OCI-LY7 (cell line): ENCODE results near the gene NAA10. TPM values are rescaled to one million over a fixed set of nuclear protein-coding genes. Genes with fewer than 3 reads are reported as not detected.

ENCODE experiments used
- BruUV-seq: library from RNA; stranded (reverse); fragments of 400-500 nt; replicated peaks from 2 replicates; lab custom pipeline; 2021; lab: Mats Ljungman, UMichigan
- CTCF ChIA-PET: fragments of 300-600 bp; sonication (Branson Sonifier 250); formaldehyde crosslinking; loops from one replicate; lab custom pipeline; 2022; ENCODE audit warnings: antibody characterized with exemption; ENCODE audit not compliant: unreplicated experiment; lab: Charles Lee
- POLR2A ChIA-PET: fragments of 300-600 bp; sonication (Branson Sonifier 250); formaldehyde crosslinking; loops from one replicate; lab custom pipeline; 2022; ENCODE audit warnings: antibody characterized with exemption; lab: Charles Lee
- DNase-seq: peaks from one replicate; pipeline ENCODE4 v3.0.0-alpha.2; 2015; ENCODE audit warnings: low spot score
- H2AFZ ChIP-seq: fragments of 200-600 bp; sonication (generic), shearing (Covaris generic); 2 replicates; pipeline ENCODE4 v1.6.1; 2014; ENCODE audit warnings: mild to moderate bottlenecking, antibody characterized with exemption, low read length, moderate library complexity
- H3K27ac ChIP-seq: fragments of 200-600 bp; sonication (generic); 2 replicates; pipeline ENCODE4 v1.5.1; 2014; ENCODE audit warnings: mixed run types, low read depth, mild to moderate bottlenecking, moderate library complexity, low read length, inconsistent platforms; ENCODE audit not compliant: poor library complexity, severe bottlenecking
- H3K36me3 ChIP-seq: fragments of 200-600 bp; sonication (generic); 2 replicates; pipeline ENCODE4 v1.6.1; 2014; ENCODE audit warnings: mild to moderate bottlenecking, antibody characterized with exemption, low read length, moderate library complexity, mixed read lengths; ENCODE audit not compliant: insufficient read depth
- H3K4me1 ChIP-seq: fragments of 200-600 bp; sonication (generic); 2 replicates; pipeline ENCODE4 v1.5.1; 2014; ENCODE audit warnings: mild to moderate bottlenecking, low read length; ENCODE audit not compliant: insufficient read depth, poor library complexity, severe bottlenecking
- H3K4me2 ChIP-seq: fragments of 200-600 bp; sonication (generic); 2 replicates; pipeline ENCODE4 v1.6.1; 2014; ENCODE audit warnings: mild to moderate bottlenecking, low read length
- H3K4me3 ChIP-seq: fragments of 200-600 bp; sonication (generic); 2 replicates; pipeline ENCODE4 v1.5.1; 2014; ENCODE audit warnings: mild to moderate bottlenecking, low read depth, low read length; ENCODE audit not compliant: poor library complexity, severe bottlenecking
- H3K79me2 ChIP-seq: fragments of 200-600 bp; sonication (generic); 2 replicates; pipeline ENCODE4 v1.6.1; 2016; ENCODE audit warnings: low read depth, mild to moderate bottlenecking, low read length, moderate library complexity, mixed read lengths; ENCODE audit not compliant: insufficient read depth
- H3K9me2 ChIP-seq: fragments of 200-600 bp; sonication (generic); 2 replicates; pipeline ENCODE4 v1.6.1; 2016; ENCODE audit warnings: mild to moderate bottlenecking, low read length, mixed read lengths; ENCODE audit not compliant: insufficient read depth
- H3K9me3 ChIP-seq: fragments of 200-600 bp; sonication (generic); 2 replicates; pipeline ENCODE4 v1.6.1; 2014; ENCODE audit warnings: mild to moderate bottlenecking, mixed run types, low read length, mixed read lengths
- H4K20me1 ChIP-seq: fragments of 200-600 bp; sonication (generic); 2 replicates; pipeline ENCODE4 v1.6.1; 2014; ENCODE audit warnings: mild to moderate bottlenecking, antibody characterized with exemption, low read length, moderate library complexity, mixed read lengths; ENCODE audit not compliant: insufficient read depth
- EZH2phosphoT487 ChIP-seq: fragments of 200-600 bp; sonication (generic); IDR thresholded peaks from 2 replicates; pipeline ENCODE4 v1.6.1; 2018; ENCODE audit warnings: low read depth, borderline replicate concordance, mild to moderate bottlenecking, mixed run types, antibody characterized with exemption, low read length, moderate library complexity, mixed read lengths
- intact Hi-C: fragments of 100-400 bp; cut with micrococcal nuclease; formaldehyde crosslinking; loops from one replicate; pipeline ENCODE4 v1.10.0; 2022; ENCODE audit not compliant: unreplicated experiment
- total RNA-seq, 2 experiments: library from RNA; depleted of rRNA in 1 of 2; stranded (reverse); fragments of >200 nt in 1 of 2; shearing (Covaris generic) in 1 of 2; gene quantifications; 2 replicates each; pipeline ENCODE4 v1.2.3, GENCODE V29; 2014 to 2022
- TF ChIP-seq, protein P1 (sequence below): fragments of 200-600 bp; sonication (generic); conservative IDR thresholded peaks from 2 replicates; pipeline ENCODE4 v1.5.1; 2014; ENCODE audit warnings: mild to moderate bottlenecking, antibody characterized with exemption, low read length, moderate library complexity, mixed read lengths

NAA10 gene
- total RNA-seq, 2 experiments from 2014 or later = 82.7 to 105 TPM

DNA sequence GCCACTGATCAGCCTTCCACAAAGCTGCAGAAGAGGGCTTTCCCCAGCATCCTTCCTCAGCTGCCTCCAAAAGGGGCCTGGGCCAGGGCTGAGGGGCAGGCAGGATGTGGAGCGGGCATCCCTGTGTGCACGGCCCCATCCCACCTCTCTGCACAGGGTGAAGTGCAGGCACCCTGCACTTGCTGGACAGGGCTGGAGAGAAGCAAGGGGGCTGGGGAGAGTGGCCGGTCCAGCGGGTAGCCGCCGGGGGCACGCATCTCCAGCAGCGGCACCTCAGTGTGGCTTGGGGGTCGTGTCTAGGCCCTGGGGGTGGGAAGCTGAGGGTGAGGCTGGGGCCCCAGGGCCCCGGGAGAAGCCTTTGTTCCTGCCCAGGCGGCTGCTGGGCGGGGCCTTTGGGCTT is 27.4 kb downstream of the NAA10 start:
- ChIA-PET POLR2A (no interaction called here), CTCF (no interaction called here)
- peaks cover 4% of the 10 kb centered on the region for H3K36me3 ChIP-seq
- no peaks in the 10 kb centered on the region for H3K9me3 ChIP-seq
- DNase-seq = no peak
- H3K4me2 ChIP-seq = no peak overlapping the region
- BruUV-seq = no TSS peak
- H3K79me2 ChIP-seq = no peaks in the 10 kb centered on the region
- TF ChIP-seq EZH2phosphoT487 = no peak
- TF ChIP-seq, protein P1, sequence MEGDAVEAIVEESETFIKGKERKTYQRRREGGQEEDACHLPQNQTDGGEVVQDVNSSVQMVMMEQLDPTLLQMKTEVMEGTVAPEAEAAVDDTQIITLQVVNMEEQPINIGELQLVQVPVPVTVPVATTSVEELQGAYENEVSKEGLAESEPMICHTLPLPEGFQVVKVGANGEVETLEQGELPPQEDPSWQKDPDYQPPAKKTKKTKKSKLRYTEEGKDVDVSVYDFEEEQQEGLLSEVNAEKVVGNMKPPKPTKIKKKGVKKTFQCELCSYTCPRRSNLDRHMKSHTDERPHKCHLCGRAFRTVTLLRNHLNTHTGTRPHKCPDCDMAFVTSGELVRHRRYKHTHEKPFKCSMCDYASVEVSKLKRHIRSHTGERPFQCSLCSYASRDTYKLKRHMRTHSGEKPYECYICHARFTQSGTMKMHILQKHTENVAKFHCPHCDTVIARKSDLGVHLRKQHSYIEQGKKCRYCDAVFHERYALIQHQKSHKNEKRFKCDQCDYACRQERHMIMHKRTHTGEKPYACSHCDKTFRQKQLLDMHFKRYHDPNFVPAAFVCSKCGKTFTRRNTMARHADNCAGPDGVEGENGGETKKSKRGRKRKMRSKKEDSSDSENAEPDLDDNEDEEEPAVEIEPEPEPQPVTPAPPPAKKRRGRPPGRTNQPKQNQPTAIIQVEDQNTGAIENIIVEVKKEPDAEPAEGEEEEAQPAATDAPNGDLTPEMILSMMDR = no peak
- no peak overlapping the region for H3K27ac ChIP-seq
- no peaks in the 10 kb centered on the region for H4K20me1 ChIP-seq
- H2AFZ ChIP-seq = no peak overlapping the region
- H3K4me1 ChIP-seq = peaks cover 20% of the 10 kb centered on the region
- H3K9me2 ChIP-seq = no peaks in the 10 kb centered on the region
- intact Hi-C loops = no loop called here
- no peak overlapping the region for H3K4me3 ChIP-seq

DNA sequence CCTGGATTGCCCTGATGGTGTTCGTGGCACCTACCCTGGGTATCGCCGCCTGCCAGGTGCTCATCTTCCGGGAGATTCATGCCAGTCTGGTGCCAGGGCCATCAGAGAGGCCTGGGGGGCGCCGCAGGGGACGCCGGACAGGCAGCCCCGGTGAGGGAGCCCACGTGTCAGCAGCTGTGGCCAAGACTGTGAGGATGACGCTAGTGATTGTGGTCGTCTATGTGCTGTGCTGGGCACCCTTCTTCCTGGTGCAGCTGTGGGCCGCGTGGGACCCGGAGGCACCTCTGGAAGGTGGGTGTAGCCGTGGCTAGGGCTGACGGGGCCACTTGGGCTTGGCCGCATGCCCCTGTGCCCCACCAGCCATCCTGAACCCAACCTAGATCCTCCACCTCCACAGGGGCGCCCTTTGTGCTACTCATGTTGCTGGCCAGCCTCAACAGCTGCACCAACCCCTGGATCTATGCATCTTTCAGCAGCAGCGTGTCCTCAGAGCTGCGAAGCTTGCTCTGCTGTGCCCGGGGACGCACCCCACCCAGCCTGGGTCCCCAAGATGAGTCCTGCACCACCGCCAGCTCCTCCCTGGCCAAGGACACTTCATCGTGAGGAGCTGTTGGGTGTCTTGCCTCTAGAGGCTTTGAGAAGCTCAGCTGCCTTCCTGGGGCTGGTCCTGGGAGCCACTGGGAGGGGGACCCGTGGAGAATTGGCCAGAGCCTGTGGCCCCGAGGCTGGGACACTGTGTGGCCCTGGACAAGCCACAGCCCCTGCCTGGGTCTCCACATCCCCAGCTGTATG is 28.5 kb downstream of the NAA10 start:
- peaks cover 31% of the 10 kb centered on the region for H3K4me1 ChIP-seq
- no peak overlapping the region for H3K4me2 ChIP-seq
- no peaks in the 10 kb centered on the region; the same call in 1 of the 2 replicates for H3K36me3 ChIP-seq
- ChIA-PET CTCF (no interaction called here), POLR2A (no interaction called here)
- no peak overlapping the region for H3K4me3 ChIP-seq
- BruUV-seq = no TSS peak
- no peaks in the 10 kb centered on the region for H3K9me2 ChIP-seq
- no peak overlapping the region for H3K27ac ChIP-seq
- TF ChIP-seq, protein P1 = no peak
- TF ChIP-seq EZH2phosphoT487 = no peak
- H3K9me3 ChIP-seq = no peaks in the 10 kb centered on the region
- no peaks in the 10 kb centered on the region for H4K20me1 ChIP-seq
- H3K79me2 ChIP-seq = no peaks in the 10 kb centered on the region
- DNase-seq = no peak
- intact Hi-C loops = no loop called here
- H2AFZ ChIP-seq = no peak overlapping the region

DNA sequence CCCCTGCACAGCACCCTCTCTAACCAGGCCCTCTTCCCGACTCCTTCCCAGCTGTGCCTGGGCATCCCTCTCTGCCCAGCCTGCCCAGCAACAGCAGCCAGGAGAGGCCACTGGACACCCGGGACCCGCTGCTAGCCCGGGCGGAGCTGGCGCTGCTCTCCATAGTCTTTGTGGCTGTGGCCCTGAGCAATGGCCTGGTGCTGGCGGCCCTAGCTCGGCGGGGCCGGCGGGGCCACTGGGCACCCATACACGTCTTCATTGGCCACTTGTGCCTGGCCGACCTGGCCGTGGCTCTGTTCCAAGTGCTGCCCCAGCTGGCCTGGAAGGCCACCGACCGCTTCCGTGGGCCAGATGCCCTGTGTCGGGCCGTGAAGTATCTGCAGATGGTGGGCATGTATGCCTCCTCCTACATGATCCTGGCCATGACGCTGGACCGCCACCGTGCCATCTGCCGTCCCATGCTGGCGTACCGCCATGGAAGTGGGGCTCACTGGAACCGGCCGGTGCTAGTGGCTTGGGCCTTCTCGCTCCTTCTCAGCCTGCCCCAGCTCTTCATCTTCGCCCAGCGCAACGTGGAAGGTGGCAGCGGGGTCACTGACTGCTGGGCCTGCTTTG is 29.2 kb downstream of the NAA10 start:
- ChIA-PET POLR2A (no interaction called here), CTCF (no interaction called here)
- Histone ChIP-seq H3K4me3 (no peak overlapping the region), H2AFZ (no peak overlapping the region), H3K4me1 (peaks cover 38% of the 10 kb centered on the region), H3K9me2 (no peaks in the 10 kb centered on the region), H3K36me3 (no peaks in the 10 kb centered on the region; the same call in 1 of the 2 replicates), H3K9me3 (no peaks in the 10 kb centered on the region), H3K27ac (no peak overlapping the region), H4K20me1 (no peaks in the 10 kb centered on the region), H3K4me2 (no peak overlapping the region), H3K79me2 (no peaks in the 10 kb centered on the region)
- DNase-seq = no peak
- TF ChIP-seq, protein P1 = no peak
- no peak for TF ChIP-seq EZH2phosphoT487
- intact Hi-C loops = no loop called here
- BruUV-seq = no TSS peak
